Inflammatory macrophage treated with lipopolysaccharide for 1 hour (primary cell): Measurements from ENCODE around the gene PLOD3.

Source experiments
- DNase-seq, 2 donors: peaks; one replicate each; pipeline ENCODE4 v3.0.0-alpha.2; 2020 to 2022

PLOD3 gene

GRCh38 chr7:101179117-101179516 is 38.3 kb downstream of the PLOD3 start:
- no peak for DNase-seq

GRCh38 chr7:101177644-101178043 is 39.7 kb downstream of the PLOD3 start:
- DNase-seq: no peak

- no peak for DNase-seq
Observed at GRCh38 chr7:101175664-101176063, 41.7 kb downstream of the PLOD3 start.

- no peak for DNase-seq
Observed at GRCh38 chr7:101174322-101174854, 43.0 kb downstream of the PLOD3 start.

- DNase-seq: peak; percentile 25 to 82
Observed at GRCh38 chr7:101173752-101174244, 43.6 kb downstream of the PLOD3 start.

- DNase-seq: peak; percentile 32 to 52
Observed at GRCh38 chr7:101172854-101173751, 44.3 kb downstream of the PLOD3 start.

GRCh38 chr7:101172005-101172853 is 45.2 kb downstream of the PLOD3 start:
- no peak for DNase-seq

- DNase-seq: no peak
Observed at GRCh38 chr7:101171442-101171837, 45.9 kb downstream of the PLOD3 start.

GRCh38 chr7:101170617-101171441 is 46.6 kb downstream of the PLOD3 start:
- DNase-seq: peak; percentile 50 to 55

GRCh38 chr7:101169838-101170551 is 47.4 kb downstream of the PLOD3 start:
- peak; percentile 61 to 75 for DNase-seq

- DNase-seq: no peak
Observed at GRCh38 chr7:101169110-101169837, 48.1 kb downstream of the PLOD3 start.

GRCh38 chr7:101168412-101169049 is 48.9 kb downstream of the PLOD3 start:
- no peak for DNase-seq

- DNase-seq: no peak
Observed at GRCh38 chr7:101167645-101168411, 49.6 kb downstream of the PLOD3 start.

GRCh38 chr7:101166909-101167644 is 50.3 kb downstream of the PLOD3 start:
- DNase-seq: no peak

GRCh38 chr7:101166648-101166908 is 50.8 kb downstream of the PLOD3 start:
- DNase-seq: no peak

- DNase-seq: no peak
Observed at GRCh38 chr7:101165958-101166647, 51.3 kb downstream of the PLOD3 start.

GRCh38 chr7:101165075-101165957 is 52.1 kb downstream of the PLOD3 start, which contains the start of gene VGF:
Gene VGF, minus strand, starts transcription at chr7:101165569. Its CDS starts 726 bp downstream, at chr7:101164843.
- peak; percentile 92 to 98 for DNase-seq
